Stimulated activated CD4-positive, alpha-beta T cell treated with anti-CD3 and anti-CD28 coated beads, Interleukin-4, amount 100 ng/mL, for 4 hours (primary cell): ENCODE data around the gene RNF43.

Source experiments
- DNase-seq, 2 experiments: peaks; one replicate each; pipeline ENCODE4 v3.0.0-alpha.2; 2020

Gene RNF43

DNA sequence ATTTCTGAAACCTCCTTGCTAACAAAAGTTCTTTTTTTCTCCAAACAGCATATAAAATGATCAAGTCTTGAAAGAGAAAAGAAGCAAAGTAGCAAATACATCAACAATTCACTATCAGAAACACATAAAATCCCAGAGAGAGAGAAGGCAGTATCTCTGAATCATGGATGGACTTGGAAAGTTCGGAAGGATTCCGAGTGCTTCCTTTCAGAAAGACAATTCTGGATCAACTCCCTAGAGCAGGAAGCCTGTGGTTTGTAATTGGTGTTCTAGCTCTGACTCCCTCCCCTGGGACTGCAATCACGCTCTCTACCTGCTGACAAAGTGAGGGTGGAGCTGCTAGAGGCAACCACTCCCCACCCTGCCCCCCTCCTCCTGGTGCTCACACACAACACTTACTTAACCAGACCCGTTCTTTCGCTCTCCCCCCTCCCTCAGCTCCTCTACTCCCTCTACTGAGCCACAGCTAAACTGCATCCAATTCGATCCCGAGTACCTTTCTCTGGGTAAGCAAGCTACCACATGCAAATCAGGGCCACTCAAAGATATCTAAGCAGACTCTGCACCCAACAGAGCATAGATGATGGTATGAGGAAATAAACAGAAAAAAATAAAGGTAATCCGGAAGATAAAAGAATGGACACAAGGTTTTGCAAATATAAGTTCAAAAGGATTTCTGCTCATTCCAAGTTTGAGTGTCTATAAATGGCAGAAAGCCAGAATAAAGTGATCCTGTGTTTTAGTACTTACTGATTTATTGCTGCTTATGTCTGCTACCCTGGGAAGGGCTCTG, at the start of gene RNF43:
RNF43 (minus strand) TSS at position 235 of the 793 bp plus-strand sequence. CDS start 1,957 bp downstream, outside the sequence.
- DNase-seq, result peak; percentile 70 to 90

GRCh38 chr17:58455491-58455890, 38.2 kb upstream of the RNF43 start:
- no peak for DNase-seq

GRCh38 chr17:58452738-58453137, 35.4 kb upstream of the RNF43 start:
- DNase-seq, result no peak

DNA sequence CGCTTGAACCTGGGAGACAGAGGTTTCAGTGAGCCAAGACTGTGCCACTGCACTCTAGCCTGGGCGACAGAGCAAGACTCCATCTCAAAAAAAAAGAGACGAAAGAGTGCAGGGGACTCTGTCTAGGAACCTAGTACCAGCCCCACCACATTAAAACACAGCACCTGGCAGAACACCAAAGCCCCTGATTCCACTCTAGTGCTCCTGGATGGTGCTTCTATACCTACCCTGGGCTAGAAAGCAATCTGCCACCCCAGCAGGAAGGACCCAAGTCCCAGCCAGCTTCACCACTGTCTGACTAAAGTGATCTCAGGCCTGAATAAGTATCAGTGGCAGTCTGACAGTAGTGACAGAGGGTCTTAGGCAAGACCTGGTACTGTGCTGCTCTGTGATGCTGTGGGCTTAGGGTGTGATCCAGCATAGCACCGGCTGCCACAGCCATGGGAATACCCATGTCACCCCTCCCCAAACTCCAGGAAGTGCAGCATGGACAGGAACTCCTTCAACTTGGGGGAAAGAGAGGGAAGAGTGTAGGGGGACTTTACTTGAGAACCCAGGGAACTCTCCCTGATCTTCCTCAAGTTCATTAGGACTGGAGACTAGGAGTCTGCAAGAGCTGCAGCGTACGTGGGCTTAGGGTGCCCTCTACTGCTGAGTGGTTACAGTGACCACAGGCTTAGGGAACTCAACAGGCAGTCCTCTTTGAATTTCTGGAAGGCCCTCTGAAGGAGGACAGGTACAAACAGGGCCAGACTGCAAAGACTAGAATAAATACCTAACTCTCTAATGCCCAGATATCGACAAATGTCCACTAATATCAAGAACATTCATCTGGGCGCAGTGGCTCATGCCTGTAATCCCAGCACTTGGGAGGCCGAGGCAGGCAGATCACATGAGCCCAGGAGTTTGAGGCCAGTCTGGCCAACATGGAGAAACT, 30.0 kb upstream of the RNF43 start:
- DNase-seq, result peak; percentile 52 to 53

DNA sequence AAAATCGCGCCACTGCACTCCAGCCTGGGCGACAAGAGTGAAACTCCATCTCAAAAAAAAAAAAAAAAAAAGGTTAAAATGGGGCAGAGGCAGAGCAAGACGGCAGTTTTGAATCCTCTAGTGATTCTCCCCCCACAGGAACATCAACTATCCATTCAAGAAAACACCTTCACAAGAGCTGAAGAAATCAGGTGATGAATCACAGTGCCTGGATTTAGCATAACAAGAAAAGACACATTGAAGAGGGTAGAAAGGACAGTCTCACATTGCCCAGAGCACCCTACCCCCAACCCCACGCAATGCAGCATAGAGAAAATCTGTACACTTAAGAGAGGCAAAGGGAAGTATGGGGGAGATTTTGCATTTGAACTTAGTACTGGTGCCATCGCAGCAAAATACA, 28.8 kb upstream of the RNF43 start:
- no peak for DNase-seq

GRCh38 chr17:58436805-58437239, 19.5 kb upstream of the RNF43 start:
- DNase-seq, result no peak

GRCh38 chr17:58436245-58436644, 18.9 kb upstream of the RNF43 start:
- DNase-seq, result no peak

DNA sequence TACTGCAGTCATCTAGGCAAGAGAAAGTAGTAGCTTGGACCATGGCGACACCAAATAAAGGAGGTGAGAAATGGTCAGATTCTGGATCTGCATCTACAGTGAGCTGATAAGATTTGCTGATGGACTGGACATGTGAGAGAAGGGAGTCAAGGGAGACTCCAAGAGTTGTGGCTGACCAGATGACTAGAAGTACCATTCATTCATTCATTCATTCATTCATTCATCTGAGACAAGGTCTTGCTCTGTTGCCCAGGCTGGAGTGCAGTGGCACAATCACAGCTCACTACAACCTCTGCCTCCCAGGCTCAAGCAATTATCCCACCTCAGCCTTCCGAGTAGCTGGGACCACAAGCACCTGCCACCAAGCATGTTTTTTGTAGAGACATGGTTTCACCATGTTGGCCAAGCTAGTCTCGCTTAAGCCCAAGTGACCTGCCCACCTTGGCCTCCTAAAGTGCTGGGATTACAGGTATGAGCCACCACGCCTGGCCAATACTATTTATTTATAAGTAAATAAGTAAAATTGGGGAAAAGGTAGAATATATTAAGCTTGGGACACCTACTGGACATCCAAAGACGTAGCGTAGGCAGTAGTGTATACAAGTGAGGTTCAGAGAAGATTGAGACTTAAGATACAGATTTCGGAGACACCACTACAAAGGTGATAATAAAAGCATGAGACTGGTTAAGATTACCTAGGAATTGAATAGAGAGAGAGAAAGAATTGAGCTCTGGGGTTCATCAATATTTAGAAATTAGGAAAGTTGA, 15.7 kb upstream of the RNF43 start:
- no peak for DNase-seq

- DNase-seq, result no peak
Measured at GRCh38 chr17:58427807-58428206, 10.5 kb upstream of the RNF43 start.

DNA sequence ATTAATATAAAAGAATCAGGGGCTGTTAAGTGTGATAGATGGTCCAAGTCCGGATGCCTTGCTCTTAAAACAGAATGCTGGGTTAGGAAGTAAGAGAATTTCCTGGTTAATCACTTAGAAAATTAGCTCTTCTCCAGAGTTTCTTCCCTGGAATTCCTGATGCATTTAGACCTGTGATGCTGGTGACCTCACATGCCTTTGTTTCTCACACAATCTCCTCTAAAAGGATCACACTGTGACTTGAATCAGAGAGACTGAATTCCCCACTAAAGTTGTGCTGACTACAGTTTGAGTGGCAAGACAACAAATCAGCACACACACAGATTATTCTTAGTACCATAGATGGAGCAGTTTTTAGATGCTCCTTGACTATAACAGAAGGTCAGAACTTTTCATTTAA, 4.4 kb upstream of the RNF43 start:
- DNase-seq, result no peak

DNA sequence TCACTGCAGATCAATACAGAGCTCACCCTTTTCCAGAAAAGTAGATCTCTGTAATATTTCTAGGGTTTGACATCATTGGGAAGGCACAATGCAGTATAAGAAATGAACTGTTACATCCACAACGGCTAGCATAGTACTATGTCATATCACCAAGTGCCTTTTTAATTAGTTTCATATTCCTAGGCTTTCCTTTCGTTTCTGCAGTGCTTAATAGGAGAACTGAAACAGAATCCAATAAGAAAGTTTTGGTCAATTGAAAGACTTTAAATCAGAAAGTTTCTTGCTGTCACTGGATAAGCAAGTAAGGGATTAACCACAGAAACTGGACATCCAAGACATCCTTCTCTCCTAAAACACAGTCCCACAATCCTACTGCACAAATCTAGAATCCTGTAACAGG, 3.5 kb upstream of the RNF43 start:
- DNase-seq, result no peak

- DNase-seq, result no peak
Measured at GRCh38 chr17:58416937-58417299, 416 bp downstream of the RNF43 start.

DNA sequence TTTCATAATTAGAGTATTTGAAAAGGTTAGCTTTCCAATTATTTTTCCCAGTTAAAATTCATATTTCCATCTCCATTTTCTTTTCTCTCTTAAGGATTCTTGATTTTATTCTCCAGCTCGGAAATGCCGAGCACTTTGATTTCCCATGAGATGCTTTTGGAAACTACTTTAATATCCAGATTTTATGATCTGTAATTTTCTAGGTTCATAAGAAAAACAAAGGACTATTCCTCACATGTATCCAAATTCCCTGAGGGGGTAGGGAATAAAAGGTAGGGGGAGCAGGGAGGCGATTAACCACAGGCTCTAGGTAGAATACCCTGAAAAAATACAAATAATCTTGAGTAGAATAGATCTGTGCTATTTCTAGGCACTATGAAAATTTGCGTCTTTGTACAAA, 938 bp downstream of the RNF43 start:
- no peak for DNase-seq

- no peak for DNase-seq
Measured at GRCh38 chr17:58415371-58416055, 1.8 kb downstream of the RNF43 start.

DNA sequence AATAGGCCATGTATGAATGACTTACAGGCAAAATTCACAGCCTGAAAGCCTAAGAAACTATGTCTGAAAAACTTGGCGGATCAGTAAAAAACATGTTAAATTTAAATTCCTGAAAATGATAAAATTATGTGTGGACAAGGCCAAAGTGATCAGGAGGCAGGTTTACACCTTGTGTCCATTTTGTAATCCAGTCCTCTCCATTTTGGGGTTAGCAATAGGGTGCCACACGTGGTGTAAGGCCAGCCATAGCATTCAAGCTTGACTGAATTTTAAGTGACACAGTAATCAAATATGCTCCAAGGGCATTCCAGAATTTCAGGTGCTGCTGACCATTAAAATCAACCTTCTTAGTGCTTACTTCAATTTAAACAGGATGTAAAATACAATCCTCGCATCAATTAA, 2.7 kb downstream of the RNF43 start:
- DNase-seq, result no peak

- no peak for DNase-seq
Measured at GRCh38 chr17:58413684-58414083, 3.6 kb downstream of the RNF43 start.

DNA sequence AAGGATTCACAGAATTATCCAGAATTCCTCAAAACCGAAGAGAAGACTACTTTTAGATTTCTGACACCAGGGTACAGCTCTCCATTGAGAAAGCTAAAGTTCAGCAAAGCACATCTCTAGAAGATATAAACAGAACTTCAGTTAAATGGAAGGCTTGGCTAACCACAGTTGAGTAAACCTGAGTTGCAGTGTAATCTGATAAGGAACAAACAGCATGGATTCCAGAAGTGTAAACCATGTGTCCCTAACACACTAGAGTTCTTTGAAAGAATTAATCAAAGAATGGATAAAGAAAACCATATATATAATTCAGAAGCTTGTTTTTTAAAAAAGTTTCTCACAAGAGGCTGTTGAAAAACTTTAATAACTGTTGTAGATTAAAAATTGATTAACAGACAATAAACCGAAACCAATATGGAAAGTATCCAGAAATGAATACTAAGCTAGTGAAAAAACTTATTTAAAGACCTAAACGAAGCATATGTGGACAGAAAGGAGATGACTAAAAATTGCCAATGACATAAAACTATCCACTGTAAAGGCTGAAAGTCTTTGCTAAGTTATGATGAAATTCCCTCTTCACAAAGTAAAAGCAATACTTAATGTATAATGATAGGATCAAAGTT, 4.3 kb downstream of the RNF43 start:
- DNase-seq, result no peak

DNA sequence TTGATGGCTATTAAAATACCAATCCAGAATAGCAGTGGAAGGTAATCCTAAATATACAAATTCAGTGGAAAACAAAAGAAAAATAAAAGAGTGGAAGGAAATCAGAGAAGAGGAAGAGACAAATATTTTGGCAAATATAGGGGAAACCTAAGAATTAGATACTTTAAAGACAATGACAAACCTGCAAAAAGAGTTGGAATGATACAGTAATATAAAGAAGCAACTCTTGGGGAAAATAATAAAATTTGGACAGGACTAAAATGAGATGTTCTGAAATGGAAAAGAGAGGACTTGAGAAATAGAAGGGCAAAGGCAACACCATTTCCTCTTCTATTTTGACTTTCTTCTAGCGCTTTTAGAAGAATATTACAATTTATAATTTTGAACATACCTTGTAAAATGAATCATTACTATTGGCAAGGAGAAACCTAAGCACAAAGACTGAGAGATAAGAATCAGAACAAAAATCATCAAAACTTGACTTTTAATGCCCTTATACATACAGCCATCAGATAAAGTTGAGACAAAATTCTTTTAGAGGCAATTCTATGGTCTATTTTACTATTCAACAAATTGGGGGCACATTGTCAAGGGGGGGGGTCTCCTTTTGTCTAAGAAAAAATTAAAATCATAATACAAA, 5.2 kb downstream of the RNF43 start:
- no peak for DNase-seq

DNA sequence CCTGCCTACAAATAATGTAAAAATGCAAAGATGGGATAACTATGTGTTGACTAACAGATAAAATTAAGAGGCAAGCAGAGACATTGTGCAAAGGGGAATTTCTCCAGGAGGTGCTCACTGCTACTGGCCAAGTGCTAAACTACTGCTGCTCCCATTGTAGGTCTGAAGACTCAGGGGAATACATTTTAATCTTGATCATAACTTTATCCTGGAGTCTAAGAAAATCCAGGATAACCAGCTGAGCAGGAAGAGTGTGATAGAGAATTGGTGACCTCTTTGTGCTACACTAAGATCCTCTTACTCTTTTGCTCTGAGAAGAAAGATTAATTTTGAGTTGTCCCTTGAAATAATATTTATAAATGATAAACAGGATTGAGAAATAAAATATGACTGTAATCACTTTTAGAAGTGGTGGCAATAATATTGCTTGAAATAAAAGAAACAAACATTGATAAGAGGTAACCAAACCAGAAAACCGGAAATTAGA, 5.9 kb downstream of the RNF43 start:
- no peak for DNase-seq

GRCh38 chr17:58410714-58411407, 6.5 kb downstream of the RNF43 start:
- DNase-seq, result no peak

- DNase-seq, result no peak
Measured at GRCh38 chr17:58409432-58409831, 7.9 kb downstream of the RNF43 start.
